GM21825 (cell line): ENCODE results near the gene KAZALD1.

Experiments
- ATAC-seq: cut with Tn5 transposase; IDR thresholded peaks from one replicate; pipeline ENCODE4 v1.9.1; 2021; ENCODE audit warnings: mild to moderate bottlenecking, moderate library complexity; ENCODE audit not compliant: unreplicated experiment

Gene KAZALD1

DNA sequence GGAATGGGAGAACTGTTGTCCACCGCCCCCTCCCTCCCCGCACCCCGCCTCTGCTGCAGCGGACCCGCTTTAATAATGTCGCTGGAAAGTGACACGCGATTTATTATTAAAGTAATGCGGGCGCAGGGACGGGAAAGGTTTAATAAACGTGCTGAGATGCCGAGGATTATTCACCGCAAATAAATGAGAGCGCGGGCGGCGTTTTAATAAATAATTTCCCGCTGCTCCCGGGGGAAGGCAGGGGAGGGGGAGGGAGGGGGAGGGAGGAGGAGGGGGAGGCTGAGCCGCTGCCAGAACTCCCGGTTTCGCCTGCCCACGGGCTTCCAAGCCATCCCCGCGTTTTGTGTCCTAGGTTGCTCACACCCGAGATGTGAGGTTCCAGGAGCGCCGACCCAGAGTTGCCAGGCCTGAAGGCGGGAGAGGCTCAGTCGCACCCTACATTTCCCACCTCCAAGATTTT is 5.1 kb downstream of the KAZALD1 start:
- no peak for ATAC-seq

- no peak for ATAC-seq
Measured at GRCh38 chr10:101067356-101068083, 5.7 kb downstream of the KAZALD1 start.

DNA sequence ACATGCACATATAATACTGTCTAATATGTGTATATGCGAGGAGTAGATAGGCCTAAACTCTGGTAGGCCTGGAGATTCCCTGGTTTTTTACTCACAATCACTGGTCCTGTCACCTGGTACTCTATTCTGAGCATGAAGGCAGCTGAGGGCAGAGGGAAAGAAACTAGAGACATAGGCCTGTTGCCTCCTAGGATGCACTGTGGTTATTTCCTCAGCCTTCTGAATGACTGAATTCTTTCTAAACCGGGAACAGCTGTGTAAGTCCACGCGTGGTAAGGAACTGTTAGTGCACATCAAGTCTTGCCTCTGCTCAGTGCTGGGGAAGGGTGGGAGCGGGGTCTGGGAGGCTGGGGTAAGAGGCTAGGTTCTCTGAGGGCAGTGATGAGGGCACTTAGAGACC is 7.7 kb downstream of the KAZALD1 start:
- ATAC-seq: no peak

- no peak for ATAC-seq
Measured at GRCh38 chr10:101070098-101070497, 8.3 kb downstream of the KAZALD1 start.

DNA sequence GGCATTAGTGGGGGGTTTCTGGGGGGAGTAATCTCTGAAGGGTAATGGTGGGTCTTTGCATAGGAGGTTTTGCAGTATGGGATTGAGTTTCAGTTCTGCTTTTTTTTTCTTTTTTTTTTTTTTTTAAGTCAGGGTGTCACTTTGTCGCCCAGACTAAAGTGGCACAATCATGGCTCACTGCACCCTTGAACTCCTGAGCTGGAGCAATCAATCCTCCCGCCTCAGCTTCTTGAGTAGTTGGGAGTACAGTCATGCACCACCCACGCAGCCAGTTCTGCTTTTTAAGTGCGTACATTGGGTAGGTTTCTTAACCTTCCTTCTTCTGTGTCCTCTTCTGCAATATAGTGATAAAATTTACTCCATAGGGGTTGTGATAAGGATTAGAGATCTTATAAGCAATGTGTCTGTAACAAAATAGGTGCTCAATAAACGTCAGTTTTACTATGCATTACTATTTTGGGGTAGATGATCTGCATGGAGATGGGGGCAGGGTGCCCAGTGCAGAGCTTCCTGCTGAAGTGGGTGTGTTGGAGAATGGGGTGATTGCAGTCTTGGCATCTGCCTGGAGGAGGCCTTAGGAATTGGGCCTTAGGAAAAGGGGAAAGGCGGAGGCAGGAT is 9.6 kb downstream of the KAZALD1 start:
- ATAC-seq: no peak

DNA sequence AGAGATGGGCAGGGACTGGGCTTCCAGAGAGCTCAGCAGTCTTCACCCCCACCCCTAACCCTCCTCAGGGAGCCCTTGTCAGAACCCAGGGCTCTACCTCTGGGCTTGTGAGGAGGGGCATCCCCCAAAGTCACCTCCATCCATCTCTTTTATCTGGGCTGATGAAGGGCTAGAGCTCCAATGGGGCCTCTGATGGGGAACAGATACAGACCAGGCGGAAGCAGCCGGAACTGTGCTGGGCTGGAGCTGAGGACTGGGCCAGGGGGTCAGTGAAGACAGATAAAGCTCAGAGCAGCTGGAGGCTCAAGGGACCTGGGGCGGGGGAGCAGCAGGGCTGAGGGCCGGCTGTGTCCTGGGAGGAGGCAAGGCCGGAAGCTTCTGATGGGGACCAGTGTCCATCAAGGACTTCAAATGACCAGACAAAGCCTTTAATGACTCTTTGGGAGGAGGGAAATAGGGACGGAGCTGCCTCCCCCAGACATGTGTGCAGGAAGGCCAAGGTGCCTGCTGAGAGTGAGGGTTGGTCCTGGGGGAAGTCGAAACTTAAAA is 10.2 kb downstream of the KAZALD1 start:
- ATAC-seq: no peak

DNA sequence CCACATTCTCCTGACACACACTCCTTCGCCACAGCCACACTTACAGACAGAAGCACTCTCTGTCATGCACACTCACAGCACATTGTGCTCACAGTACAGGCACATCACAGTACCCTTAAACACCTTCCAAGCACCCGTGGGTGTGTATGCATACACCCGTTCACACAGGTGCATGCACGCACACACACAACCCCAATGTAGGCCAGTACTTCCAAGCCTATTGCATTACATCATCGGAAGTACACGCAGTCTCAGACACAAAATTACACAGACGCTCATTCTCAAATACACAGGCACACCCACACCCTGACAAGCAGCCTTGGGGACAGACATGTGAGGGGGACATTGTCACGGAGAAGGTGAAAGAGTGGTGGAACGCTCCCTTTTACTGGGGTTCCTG is 11.1 kb downstream of the KAZALD1 start:
- ATAC-seq: no peak

DNA sequence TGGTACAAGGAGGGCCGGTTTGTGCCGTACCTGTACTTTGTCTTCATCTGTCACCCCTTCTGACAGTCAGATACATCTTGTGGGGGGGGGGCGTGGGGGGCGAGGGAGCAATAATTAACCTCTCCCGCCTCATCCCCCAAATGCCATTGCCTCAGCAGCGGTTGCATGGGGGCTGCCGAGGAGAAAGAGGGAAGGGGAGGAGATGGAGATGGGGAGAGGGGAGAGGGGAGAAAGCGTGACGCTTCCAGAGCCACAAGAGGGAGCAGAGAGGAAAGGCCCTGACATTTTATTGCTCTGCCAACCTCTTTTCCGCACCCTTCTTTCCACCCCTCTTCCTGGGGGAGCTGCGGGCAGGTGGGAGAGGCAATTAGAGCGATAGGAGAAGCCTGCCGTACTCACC is 11.8 kb downstream of the KAZALD1 start:
- ATAC-seq: no peak

- no peak for ATAC-seq
Measured at GRCh38 chr10:101075775-101076174, 14.0 kb downstream of the KAZALD1 start.

DNA sequence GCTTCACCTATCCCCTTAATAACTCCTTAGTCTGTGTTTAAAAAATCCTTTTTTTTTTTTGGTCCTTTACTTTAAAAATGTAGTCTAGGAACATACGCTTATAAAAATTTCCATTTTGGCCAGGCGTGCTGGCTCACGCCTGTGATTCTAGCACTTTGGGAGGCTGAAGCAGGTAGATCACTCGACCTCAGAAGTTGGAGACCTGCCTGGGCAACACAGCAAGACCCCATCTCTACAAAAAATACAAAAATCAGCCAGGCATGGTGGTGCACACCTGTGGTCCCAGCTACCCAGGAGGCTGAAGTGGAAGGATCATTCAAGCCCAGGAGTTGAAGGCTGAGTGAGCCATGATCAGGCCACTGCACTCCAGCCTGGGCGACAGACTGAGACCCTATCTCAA is 14.8 kb downstream of the KAZALD1 start:
- no peak for ATAC-seq

DNA sequence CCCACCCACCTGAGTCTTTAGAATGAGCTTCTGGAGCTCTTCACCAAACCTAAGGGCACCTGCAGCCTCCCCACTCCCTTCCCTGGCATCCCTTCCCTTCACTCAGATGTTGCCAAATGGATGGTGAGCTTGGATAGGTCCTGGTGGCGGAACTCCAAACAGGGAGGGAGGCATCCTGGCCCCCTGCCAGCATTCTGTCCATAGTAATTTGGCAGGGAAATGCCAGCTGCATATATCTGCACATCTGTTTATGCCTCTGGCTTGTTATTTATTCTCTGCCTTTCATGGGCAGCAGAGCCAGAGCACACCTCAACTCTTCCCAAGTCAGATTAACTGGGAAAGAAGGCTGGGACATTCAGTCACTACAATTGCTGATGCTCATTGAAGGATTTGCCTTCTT is 18.1 kb downstream of the KAZALD1 start:
- ATAC-seq: no peak

DNA sequence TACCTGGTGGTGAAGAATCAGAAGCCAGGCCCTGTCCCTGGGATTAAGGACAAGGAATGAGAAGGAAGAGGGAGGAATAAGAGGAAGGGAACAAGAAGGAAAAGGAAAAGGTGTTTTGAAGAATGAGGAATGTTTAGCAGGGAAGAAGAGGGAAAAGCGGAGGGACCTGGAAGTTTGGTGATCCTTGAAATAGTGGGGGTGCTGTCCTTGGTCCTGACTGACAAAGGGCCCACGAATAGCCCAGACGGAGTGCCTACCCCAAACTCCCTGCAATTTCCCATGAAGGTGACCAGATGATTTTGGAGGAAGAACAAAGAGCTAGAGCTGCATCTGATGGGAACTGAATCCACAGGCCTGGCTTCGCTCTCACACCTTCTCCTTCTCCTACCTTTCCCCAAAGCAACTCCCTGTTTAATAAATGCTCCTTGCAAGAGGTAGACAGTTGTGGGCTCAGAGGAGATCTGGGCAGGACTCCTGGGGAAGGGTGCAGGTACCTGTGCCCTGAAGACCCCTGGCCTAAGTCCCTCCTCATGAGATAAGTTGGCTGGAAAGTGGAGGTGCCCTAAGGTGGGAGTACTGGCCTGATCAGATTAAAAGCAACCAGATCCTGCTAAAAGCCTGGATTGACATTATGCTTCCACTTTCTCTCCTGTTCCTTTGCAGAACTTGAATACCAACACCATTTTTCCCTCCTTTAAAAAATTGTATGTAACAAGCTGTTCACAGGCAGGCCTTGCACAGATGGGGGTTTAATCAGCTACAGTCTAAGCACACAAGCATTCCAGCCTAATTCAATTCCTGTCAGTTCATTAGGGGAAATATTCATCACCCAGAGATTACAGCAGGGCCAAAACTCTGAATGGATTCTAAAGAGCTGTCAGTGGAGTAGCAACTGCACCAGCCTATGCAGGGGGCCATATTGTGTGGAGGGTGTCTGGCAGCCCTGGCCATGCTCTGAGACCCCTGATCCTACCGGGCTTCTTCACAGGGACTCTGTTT is 19.4 kb downstream of the KAZALD1 start:
- ATAC-seq: no peak

DNA sequence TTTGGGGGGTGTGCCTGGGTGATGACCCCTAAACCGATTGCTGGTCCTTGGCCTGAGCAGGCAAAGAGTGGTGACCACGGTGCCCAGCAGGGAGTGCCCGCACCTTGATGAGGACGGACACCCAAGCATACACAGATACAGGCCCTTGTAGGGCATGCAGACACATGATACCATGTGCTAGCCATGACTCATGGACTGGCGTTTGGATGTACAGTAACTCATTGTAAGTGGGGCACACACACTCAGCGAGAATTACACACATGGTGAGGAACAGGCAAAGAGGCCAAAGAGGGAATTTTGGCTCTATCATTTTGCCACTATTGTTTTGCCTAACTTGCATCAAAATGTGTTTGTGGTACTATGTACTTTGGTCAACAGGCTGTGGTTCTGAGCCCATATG is 24.1 kb downstream of the KAZALD1 start:
- no peak for ATAC-seq

GRCh38 chr10:101087376-101087775 is 25.6 kb downstream of the KAZALD1 start:
- ATAC-seq: no peak

GRCh38 chr10:101087965-101088364 is 26.2 kb downstream of the KAZALD1 start:
- no peak for ATAC-seq

GRCh38 chr10:101089520-101090299 is 27.9 kb downstream of the KAZALD1 start:
- ATAC-seq: no peak

DNA sequence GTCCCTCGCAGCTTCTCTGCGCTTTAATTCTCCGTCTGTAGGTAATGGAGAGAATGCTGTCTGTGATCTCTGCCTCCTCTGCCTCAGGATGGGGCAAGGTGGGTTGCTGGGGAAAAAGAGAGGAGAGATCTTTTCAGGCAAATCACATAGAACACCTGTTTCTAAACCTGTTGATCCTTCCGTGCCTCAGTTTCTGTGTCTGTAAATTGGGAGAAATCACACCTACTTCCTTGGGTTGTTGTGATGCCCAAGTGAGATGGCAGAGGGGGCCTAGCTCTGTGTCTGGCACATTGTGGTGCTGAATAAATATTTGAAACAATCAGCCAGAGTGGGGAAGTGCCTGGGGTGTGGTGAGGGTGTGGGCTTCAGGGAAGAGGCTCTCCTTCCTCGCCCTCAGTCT is 28.8 kb downstream of the KAZALD1 start:
- no peak for ATAC-seq

DNA sequence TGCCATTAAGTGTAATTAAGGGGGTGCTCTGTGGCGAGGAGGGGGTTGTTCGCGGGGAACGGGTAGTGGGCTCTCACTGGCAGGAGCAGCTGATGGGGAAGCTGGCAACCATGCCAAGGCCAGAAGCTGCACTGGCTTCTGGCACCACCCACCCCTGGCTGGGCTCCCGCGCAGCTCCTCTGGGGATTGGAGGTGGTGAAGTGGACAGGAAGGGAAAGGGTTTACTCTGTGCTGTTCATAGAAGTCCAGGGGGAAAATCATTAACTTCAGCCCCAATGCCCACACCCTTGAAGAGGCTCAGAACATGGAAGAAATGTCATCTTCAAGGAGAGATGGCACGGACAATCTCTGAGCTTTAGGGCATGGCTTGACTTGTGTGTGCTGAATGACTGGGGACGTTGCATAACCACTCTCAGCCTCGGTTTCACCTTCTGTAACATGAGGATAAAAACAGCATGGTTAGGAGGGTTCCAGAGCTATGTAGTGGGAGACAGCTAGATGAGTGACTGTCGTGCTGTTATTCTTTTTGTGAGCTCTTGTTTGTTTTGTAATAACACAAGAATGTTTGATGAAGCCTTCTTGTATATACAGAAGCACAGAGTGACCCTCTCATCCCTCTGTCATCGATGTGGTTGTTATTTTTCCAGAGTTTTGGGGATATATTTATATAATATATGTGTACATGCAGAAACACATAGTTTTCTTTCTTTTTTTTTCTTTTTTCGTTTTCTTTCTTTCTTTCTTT is 29.9 kb downstream of the KAZALD1 start:
- ATAC-seq: no peak

DNA sequence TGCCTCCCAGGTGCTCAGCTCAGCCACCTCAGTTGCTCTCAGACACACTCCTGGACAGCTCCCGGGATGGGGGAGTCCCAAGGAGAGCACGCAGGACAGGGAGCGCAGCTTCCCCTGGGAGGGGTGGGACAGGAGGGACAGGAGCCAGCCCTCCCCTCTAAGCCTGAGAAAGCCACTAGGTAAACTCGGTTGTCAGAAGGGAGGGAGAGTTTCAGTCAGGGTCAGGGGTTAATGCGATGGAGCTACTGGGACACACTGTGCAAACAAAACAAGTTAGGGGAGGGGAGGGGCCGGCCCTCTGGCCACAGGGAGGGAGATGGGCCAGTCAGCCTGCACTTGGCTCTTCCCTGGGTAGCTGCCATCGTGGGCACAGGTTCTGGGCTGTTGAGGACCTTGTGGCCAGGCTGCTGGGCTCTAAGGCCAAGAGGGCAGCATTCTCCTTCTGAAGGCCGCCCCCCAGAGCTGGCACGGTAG is 31.1 kb downstream of the KAZALD1 start:
- no peak for ATAC-seq
